GM19238 (cell line): Measurements from ENCODE around the gene ONECUT1.
"Not testable (repeated sequence)": the region's sequence is repeated elsewhere in the genome, so short reads cannot be mapped to it uniquely, and the experiment has no call there.

Experiments used
- DNase-seq: peaks from one replicate; pipeline ENCODE4 v3.0.0; 2011; ENCODE audit warnings: low spot score; ENCODE audit not compliant: insufficient read length

ONECUT1 gene

DNA sequence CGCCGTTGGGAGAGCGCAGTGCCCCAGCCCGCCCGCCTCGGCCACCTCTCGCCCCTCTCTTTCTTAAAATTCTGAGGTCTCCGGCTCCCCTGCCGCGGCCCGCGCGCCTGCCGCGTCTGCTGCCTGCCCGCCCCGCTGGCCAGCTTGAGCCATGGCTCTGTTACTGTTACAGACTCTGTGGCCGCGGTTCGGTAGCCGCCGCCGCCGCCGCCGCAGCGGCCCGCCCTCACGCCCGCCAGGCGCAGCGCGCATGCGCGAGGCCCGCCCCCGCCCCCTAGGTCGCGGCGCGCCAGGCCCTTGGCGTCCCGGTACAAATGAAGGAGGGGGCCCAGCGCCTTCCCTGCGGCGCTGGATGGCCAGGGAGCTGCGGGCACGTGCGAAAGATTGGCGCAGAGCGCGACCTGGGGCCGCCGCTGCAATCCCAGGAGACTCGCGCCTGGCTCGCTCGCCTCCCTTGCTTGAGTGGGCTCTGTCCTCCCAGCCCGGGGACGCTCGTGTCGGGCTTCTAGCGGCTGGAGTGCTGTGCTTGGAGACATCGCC, at the start of gene ONECUT1:
Gene ONECUT1 (minus strand): TSS at position 168 of the 540 bp plus-strand sequence. CDS start 452 bp downstream, outside the sequence.
- DNase-seq: peak; percentile 61

DNA sequence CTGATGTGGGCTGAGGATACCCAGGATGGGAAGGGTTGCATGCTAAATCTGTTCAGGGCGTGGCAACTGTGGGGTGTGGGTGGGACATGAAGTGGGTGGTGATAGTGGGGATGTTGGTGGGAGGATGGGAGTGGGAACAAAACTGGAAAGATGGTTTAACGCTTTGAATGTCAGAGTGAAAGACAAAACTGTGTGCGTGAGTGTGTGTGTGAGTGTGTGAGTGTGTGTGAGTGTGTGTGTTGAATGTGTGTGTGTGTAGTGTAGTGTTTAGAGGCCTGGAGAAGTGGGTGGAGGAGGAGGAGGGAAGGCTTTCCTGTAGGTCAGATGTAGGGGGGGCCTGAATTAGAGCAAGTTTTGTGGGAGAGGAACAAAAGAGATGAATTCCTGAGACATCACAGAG, 44.2 kb upstream of the ONECUT1 start:
- no peak for DNase-seq

DNA sequence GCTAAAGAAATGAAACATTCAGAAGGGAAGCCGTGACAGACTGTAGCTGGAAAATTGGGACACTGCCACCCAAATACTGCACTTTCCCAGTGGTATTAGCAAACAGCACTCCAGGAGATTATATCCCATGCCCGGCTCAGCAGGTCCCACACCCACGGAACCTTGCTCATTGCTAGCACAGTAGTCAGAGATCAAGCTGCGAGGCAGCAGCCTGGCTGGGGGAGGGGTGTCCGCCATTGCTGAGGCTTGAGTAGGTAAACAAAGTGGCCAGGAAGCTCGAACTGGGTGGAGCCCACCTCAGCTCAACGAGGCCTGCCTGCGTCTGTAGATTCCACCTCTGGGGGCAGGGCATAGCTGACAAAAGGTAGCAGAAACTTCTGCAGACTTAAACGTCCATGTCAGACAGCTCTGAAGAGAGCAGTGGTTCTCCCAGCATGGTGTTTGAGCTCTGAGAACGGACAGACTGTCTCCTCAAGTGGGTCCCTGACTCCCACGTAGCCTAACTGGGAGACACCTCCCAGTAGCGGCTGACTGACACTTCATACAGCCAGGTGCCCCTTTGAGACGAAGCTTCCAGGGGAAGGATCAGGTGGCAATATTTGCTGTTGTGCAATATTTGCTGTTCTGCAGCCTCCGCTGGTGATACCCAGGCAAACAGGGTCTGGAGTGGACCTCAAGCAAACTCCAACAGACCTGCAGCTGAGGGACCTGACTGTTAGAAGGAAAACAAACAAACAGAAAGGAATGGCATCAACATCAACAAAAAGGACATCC, 34.2 kb upstream of the ONECUT1 start:
- not testable (repeated sequence) for DNase-seq

DNA sequence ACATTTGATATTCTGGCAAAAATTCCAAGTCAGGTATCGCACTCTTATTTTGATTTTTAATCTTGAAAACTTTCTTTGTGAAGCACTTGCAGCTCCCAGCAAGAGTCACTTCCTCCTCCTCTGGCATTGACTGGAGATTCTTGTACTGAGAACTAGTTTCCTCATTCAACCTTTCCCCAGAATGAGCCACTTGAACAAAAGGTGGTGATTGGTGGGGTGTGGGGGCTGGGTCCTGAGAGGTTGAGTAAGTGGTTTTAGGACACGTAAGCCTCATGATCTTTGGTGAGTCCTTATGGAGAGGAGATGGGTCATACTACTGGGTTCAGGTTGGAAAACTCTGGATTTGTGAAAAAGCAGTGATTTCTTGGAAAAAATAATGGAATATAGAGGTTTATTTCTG, 32.3 kb upstream of the ONECUT1 start:
- no peak for DNase-seq

- no peak for DNase-seq
Measured at GRCh38 chr15:52819253-52819652, 29.1 kb upstream of the ONECUT1 start.

GRCh38 chr15:52815899-52816298, 25.8 kb upstream of the ONECUT1 start:
- not testable (repeated sequence) for DNase-seq

DNA sequence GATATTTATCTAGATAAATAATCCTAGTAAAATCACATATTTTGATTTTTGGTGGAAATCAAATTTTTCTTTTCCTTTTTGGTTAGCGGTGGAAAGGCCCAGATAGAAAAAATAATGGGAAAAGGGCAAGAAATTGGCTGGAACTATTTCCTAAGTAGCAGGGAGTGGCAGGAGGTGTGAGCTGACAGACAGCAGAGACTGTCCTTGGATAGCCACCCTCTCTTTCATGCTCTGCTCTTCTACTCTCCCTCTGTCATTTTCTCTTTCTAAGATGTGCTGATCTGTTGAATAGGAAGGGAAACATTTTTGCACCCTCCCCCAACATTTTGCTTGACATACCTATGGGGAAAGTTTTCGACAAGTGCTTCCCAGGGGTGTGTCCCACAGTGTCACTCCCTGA, 18.9 kb upstream of the ONECUT1 start:
- no peak for DNase-seq

DNA sequence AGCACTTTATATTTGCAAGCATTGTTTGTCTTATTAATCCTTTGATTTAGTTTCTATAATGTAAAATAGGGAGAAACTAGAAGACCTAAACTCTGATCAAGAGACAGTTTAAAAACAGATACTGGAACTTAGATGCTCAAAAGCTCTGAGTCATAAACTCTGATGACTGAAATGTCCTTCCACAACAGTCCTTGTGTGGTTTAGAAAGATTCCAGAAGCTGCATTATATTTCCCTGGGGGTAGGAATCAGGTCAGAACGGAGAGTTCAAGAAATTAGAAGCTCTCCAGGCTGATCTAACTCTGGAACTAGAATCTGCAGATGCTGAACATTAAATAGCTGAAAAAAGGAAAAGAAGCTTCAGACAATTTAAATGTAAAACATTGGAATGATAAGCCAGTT, 18.3 kb upstream of the ONECUT1 start:
- DNase-seq: no peak

DNA sequence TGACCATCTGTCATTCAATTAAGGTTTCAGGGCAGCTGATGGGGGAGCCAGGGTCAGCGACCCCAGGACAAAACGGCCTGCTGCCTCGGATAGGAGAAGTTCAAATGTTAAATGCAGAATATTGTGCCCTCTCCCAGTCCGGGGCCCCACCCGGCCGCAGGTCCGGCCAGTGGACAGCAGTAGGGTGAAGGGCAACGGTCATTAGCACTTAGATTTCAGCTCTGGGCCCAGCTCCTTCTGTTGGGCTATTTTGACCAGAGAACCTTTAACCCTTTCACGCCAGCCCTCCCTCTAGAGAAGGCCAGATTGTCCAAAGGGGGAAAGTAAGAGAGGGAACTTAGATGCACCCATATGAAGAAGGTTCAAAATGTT, 16.1 kb upstream of the ONECUT1 start:
- no peak for DNase-seq

DNA sequence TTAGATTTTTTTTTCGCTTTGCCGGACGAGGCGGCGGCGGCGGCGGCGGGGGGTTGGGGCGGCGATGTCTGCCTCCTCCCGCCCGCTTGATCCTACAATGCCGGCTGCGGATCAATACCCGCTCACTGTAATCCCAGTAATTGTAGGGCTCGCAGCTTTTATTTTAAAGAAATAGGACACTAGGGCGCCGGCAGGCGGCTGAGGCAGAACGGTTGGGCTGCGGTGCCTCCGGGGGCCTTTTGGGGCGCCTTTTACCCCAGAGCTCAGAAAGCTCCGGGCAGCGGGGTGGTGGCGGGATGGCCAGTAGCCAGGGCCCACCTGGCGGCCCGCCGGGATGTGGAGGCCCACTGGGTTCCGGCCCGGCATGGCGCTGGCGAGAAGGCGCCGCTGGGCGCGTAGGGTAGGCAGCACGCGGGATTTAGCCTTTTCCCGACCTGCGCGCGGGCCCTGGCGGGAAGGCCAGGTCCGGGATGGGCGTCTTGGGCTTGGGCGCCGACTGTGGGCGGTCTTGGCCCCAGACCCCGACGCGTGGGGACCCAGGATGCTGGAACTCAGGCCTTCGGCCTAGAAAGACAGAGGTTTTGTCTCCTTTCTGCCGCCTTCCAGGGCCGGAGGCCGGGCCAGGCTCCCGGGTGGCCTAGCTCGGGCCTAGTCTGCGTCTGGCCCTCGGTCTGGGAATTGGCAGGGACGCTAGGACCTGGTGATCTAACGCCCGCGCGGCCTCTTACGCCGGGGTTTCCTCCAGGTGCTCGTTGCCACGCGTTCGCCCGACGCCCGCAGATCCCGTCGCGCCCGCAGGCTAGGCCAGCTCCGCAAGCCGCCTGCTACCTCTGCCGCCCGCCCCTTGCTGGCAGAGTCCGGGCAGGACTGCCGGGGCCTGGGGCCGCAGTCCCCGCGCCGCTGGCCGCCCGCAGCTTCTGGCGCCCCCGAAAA, 15.5 kb upstream of the ONECUT1 start:
- DNase-seq: no peak

DNA sequence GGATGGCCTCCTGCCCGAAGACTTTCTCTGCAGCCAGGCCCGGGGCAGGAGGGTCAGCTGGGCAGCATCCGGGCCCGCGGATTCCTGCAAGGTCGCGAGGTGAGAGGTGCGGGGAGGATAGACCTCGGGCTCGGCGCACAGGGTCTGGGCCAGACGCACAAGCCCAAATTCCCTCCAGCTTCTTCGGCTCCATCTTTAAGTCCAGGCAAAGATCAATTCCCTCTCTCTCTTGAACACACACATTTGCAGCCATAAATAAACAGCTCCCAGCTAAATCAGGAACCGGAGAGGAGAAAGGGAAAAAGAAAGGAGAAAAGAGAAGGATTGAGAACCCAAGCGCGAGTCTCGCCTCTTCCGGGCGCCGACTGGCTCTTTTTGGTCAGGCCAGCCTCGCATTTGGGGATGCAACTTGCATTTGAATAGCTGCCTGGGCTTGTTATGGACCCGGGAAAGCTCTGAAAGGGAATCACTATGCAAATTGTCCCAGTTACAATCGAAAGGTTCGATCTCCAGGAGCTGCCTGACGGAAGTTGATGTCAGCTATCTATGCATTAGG, 14.5 kb upstream of the ONECUT1 start:
- DNase-seq: no peak

DNA sequence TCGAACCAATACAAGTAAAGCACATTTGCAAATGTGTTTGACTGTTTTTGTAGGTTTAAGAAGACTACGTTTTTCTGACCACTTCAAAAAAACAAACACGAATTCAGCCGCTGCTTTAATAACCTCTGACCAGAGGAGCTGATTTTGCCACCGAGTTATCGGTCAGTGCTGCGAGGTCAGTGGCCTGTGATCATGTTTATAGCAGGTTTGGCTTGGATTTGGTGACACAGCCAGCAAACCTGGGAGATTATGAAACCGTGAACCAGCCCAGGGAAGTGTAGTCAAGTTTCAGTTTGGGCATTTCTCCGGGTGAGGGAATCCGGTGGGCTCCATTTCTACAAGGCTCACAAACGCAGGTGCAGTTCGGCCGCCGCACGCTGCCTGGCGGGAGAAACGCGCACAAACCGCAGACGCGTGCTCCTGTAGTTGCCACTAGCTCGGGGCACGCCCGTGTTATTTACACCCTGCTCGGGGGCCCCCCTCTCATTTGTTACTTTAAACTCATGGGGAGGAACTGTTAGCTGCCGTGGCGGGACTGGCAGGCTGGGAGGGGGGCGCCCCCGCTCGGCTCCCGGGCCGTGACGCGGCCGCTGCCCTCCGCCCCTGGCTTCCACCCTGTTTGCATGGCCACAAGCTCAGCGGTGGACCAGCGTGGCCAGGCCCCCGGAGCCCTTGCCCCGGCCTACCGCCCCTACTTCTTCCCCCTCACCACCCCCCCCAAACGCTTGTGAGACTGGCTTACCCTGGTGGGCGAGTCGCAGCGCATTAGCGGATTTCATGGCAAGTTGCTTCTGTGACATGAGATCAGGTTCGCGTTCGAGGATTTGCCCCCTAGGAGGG, 13.6 kb upstream of the ONECUT1 start:
- no peak for DNase-seq

GRCh38 chr15:52803108-52803466, 13.0 kb upstream of the ONECUT1 start:
- DNase-seq: no peak

GRCh38 chr15:52802110-52802509, 12.0 kb upstream of the ONECUT1 start:
- no peak for DNase-seq

DNA sequence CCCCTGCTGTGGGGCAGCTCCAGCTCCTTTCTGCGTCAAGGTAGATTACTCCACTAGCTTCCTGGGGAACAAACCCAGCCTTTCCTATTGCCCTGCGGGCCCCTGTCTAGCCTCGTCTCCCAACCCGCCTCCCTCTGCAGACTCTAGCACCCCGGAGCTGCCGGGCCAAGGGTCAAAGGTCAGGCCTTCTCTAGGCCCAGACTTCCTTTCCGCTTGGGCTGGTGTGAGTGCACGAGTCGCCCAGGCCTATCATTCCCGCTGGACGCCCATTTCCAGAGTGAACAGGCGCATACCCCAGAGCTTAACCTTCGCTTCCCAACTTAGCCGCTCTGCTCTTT, 11.6 kb upstream of the ONECUT1 start:
- no peak for DNase-seq

- DNase-seq: no peak
Measured at GRCh38 chr15:52800828-52801747, 11.0 kb upstream of the ONECUT1 start.

DNA sequence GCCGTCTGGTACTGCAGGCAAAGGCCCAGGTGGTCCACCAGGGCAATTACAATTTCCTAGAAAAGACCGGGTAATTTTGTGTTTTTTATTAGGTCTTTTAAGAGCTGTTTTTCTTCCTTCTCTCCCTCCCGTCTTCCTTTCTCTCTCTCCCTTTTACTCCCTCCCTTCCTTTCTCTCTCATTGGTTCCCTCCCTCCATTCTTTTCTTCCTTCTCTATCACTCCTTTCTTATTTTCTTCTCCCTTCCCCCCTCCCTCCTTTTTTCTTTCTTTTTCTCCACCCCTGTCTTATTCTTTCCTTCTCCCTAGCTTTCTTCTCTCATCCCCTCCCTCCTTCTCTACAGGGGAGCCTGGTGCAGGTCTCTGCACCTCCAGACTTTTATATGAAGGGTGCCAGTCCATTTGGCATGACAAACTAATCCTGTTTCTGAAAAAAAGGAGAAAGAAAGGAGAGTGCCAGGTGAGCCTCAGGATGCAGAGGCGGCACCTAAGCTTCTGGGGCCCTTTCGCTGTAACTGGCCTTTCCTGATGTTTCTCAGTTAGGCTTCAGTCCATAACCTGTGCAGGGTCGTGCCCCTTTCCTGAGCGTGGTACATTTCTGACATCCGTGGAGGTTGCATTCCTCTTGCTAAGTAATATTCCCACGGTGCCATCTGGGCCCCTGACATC, 9.1 kb upstream of the ONECUT1 start:
- no peak for DNase-seq

- DNase-seq: no peak
Measured at GRCh38 chr15:52798529-52799101, 8.5 kb upstream of the ONECUT1 start.
